Heart right ventricle (tissue), 16 donors: ENCODE results near the gene ATP10A. TPM values are rescaled to one million over a fixed set of nuclear protein-coding genes. Genes with fewer than 3 reads are reported as not detected.

Experiments
- ATAC-seq, 8 donors: fragments of 200-7000 bp; cut with Tn5 transposase; one replicate each; pipeline ENCODE4 v1.9.1; 2020; ENCODE audit warnings: mild to moderate bottlenecking in 8 of 8, moderate library complexity in 8 of 8, moderate number of reproducible peaks in 1 of 8
- DNase-seq, 2 donors: peaks; one replicate each; pipeline ENCODE4 v3.0.0-alpha.2; 2020
- H3K27ac ChIP-seq, 10 donors: fragments of 200-600 bp; sonication (generic) in 2 of 10; one replicate each; pipeline versions ENCODE4 v1.5.0 to v1.8.0; 2020 to 2022; ENCODE audit warnings: mild to moderate bottlenecking in 3 of 10
- H3K27me3 ChIP-seq, 7 donors: fragments of 200-600 bp; one replicate each; pipeline ENCODE4 v1.8.0; 2021 to 2022; ENCODE audit warnings: mild to moderate bottlenecking in 2 of 7
- H3K36me3 ChIP-seq, 9 donors: fragments of 200-600 bp; sonication (generic) in 1 of 9; one replicate each; pipeline versions ENCODE4 v1.5.0 to v1.8.0; 2020 to 2022; ENCODE audit warnings: mild to moderate bottlenecking in 2 of 9
- H3K4me1 ChIP-seq, 9 donors: fragments of 200-600 bp; sonication (generic) in 1 of 9; one replicate each; pipeline versions ENCODE4 v1.5.0 to v1.8.0; 2020 to 2022; ENCODE audit warnings: mild to moderate bottlenecking in 4 of 9
- H3K4me3 ChIP-seq, 10 donors: fragments of 200-600 bp; sonication (generic) in 2 of 10; one replicate each; pipeline versions ENCODE4 v1.5.0 to v1.8.0; 2020 to 2022; ENCODE audit warnings: mild to moderate bottlenecking in 7 of 10, moderate library complexity in 2 of 10
- H3K9me3 ChIP-seq, 11 donors: fragments of 200-600 bp in 10 of 11; sonication (generic) in 2 of 11; one replicate each; pipeline versions ENCODE4 v1.5.0 to v1.8.0; 2013 to 2022; ENCODE audit warnings: mild to moderate bottlenecking in 2 of 11, control low read depth in 1 of 11, moderate library complexity in 1 of 11
- WGBS, 2 donors: extraction: QIAGEN DNeasy Blood & Tissue Kit; methylation state at CpG; one replicate each; pipeline ENCODE4 v1.1.7; 2013; ENCODE audit warnings: inconsistent platforms in 1 of 2; 5-methylcytosine and 5-hydroxymethylcytosine counted together
- intact Hi-C, 10 donors: fragments of 100-400 bp; cut with DNase I; formaldehyde crosslinking; loops; one replicate each; pipeline versions ENCODE4 v1.11.1 to v1.14.2; 2022
- polyA plus RNA-seq, 2 donors: library from polyadenylated mRNA; stranded (reverse); fragments of 200-250 nt; gene quantifications; one replicate each; pipeline ENCODE4 v1.2.3, GENCODE V29; 2013
- total RNA-seq, 10 donors: library from RNA; stranded (reverse); fragmentation: NEBNext Ultra II Directional in 3 of 10; extraction: Animal tissue kit (Norgen Biotek cat#: 25700) in 3 of 10; gene quantifications; one replicate each; pipeline versions ENCODE4 v1.2.1 to v1.2.4, GENCODE V29; 2021 to 2023
- TF ChIP-seq, protein P1 (sequence below), 9 donors: fragments of 200-600 bp; sonication (generic) in 2 of 9; IDR thresholded peaks; one replicate each; pipeline versions ENCODE4 v1.5.0 to v1.8.0; 2021 to 2022; ENCODE audit warnings: antibody characterized with exemption in 9 of 9, mild to moderate bottlenecking in 5 of 9, moderate library complexity in 1 of 9
- donor health status: Arrhythmogenic right ventricular cardiomyopathy.
- donor health status: ischemic (EF 13 %, LVEDD 7.1; RV severe dilation, severe dysfunction).
- donor health status: healthy with polysubstance abuse.
- donor health status: DM: no; HTN: yes; CAD: no.
- donor health status: DM: no; HTN: no; CAD: no.
- donor health status: ischemic (EF 25% LVEDD 6.9; RV normal size, moderate dysfunction).
- donor health status: ischemic (EF 25% LVEDD 5.7; RV mildly dilated, moderate dysfunction).
- donor health status: healthy.
- donor health status: DM: yes; HTN: yes; CAD: no.
- donor health status: Ischemic cardiomyopathy.
- donor health status: ischemic (EF 35%, LVEDD 5.7; RV mildly dilated, moderate dysfunction).
- donor health status: nonischemic (EF 11% LVEDD 7.7; RV severe dilation, severe dysfunction).
- donor health status: DM: yes; HTN: yes; CAD: no.
- donor health status: PGD.
- donor health status: ischemic (EF 29% LVEDD 5.4; RV normal size, mild dysfunction).
- donor health status: nonischemic (EF 23%, LVEDD 6.1; RV moderate dilation, normal function).

Gene ATP10A
- total and polyA plus RNA-seq, 12 donors, result 0.45 to 2.2 (median 0.89) TPM

DNA sequence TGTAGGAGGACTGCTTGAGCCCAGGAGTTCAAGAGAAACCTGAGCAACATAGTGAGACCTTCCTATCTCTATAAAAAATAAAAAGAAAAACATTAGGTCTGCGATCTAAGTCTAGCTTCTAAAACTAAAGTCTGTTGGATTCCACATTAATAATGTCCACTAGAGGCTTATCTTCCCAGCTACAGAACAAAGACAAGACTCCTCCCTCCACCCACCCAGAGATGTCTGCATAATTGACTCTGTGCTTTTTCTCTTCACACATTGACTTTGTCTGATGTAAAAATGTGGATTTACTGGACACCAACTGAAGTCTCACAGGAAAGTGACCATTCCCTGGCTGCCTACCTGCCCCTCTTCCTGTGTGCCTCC, 91.8 kb downstream of the ATP10A start:
- no peak overlapping the region for H3K27ac ChIP-seq
- 53% methylated on average over 1 of the region's 1 CpG for WGBS, 2 donors
- H3K4me1 ChIP-seq, result peaks cover 0 to 17% (median 12%) of the 10 kb centered on the region in 9 donors
- no peaks in the 10 kb centered on the region for H3K27me3 ChIP-seq
- TF ChIP-seq, protein P1, sequence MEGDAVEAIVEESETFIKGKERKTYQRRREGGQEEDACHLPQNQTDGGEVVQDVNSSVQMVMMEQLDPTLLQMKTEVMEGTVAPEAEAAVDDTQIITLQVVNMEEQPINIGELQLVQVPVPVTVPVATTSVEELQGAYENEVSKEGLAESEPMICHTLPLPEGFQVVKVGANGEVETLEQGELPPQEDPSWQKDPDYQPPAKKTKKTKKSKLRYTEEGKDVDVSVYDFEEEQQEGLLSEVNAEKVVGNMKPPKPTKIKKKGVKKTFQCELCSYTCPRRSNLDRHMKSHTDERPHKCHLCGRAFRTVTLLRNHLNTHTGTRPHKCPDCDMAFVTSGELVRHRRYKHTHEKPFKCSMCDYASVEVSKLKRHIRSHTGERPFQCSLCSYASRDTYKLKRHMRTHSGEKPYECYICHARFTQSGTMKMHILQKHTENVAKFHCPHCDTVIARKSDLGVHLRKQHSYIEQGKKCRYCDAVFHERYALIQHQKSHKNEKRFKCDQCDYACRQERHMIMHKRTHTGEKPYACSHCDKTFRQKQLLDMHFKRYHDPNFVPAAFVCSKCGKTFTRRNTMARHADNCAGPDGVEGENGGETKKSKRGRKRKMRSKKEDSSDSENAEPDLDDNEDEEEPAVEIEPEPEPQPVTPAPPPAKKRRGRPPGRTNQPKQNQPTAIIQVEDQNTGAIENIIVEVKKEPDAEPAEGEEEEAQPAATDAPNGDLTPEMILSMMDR (IDR thresholded peaks at IDR 0.05), result peak in 1 of 9 donors; percentile 12
- no peaks in the 10 kb centered on the region for H3K36me3 ChIP-seq
- no peak overlapping the region for H3K4me3 ChIP-seq
- no peak for DNase-seq
- intact Hi-C loops, result no loop called here
- ATAC-seq, result no peak
- H3K9me3 ChIP-seq, result no peaks in the 10 kb centered on the region

DNA sequence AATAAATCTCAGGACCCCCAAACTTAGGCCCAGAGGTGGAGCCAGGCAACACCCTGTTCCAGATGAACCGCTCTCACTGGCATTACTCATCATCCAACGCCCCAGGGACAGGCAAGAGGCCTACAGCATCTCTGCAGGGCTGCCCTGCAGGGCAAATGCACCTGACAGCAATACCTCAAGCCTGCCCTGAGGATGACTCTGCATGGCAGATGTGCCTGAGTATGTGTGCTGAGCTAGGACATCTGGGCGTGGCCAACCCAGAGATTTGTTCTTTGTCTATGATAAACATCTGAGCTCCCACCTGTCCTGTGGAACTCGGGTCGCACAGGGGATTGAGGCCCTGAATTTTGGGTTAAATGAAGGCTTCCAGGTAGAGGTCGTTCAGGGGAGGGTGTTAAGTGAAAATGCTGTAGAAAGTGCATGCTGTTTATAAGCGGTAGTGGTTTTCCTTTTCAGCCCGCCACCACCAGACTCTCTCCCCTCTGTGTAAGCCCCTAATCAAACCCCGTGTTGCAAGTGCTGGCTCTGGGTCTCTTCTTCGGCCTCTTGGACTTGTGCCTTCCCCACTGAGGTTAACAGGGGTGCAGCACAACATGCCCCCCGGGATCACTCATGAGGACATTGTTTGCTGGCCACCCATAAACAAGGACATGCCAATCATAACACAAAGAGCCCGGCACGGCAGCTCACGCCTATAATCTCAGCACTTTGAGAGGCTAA, 92.3 kb downstream of the ATP10A start:
- no peak overlapping the region for H3K27ac ChIP-seq
- no peak overlapping the region for H3K4me3 ChIP-seq
- 82 to 86% methylated on average over 14 of the region's 14 CpGs for WGBS, 2 donors
- TF ChIP-seq, protein P1 (IDR thresholded peaks at IDR 0.05), result no peak
- ATAC-seq, result no peak
- H3K36me3 ChIP-seq, result no peaks in the 10 kb centered on the region
- H3K9me3 ChIP-seq, result no peaks in the 10 kb centered on the region
- peaks cover 0 to 14% (median 10%) of the 10 kb centered on the region in 9 donors for H3K4me1 ChIP-seq
- intact Hi-C loops, result no loop called here
- H3K27me3 ChIP-seq, result no peaks in the 10 kb centered on the region
- DNase-seq, result no peak

DNA sequence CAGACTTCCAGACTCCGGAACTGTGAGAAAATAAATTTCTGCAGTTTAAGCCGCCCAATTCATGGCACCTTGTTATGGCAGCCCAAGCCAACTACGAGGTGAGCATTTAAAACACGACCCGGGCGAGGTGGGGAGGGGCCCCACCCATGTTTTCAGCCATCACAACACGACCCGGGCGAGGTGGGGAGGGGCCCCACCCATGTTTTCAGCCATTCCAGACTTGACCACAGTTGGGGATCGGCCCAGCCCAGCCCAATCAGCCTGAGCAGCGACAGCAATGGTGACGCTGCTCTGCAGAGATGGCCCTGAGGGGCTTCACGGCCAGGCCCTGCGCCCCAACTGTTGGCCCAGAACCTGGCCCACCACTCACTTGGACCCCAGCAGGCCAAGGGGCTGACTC, 93.1 kb downstream of the ATP10A start:
- Histone ChIP-seq H3K27ac (no peak overlapping the region), H3K4me1 (peaks cover 0 to 6% (median 3%) of the 10 kb centered on the region in 9 donors), H3K27me3 (no peaks in the 10 kb centered on the region), H3K4me3 (no peak overlapping the region), H3K36me3 (no peaks in the 10 kb centered on the region), H3K9me3 (no peaks in the 10 kb centered on the region)
- TF ChIP-seq, protein P1 (IDR thresholded peaks at IDR 0.05), result no peak
- ATAC-seq (no peak), DNase-seq (no peak)
- intact Hi-C loops, result no loop called here
- 93 to 94% methylated on average over 14 of the region's 14 CpGs for WGBS, 2 donors

DNA sequence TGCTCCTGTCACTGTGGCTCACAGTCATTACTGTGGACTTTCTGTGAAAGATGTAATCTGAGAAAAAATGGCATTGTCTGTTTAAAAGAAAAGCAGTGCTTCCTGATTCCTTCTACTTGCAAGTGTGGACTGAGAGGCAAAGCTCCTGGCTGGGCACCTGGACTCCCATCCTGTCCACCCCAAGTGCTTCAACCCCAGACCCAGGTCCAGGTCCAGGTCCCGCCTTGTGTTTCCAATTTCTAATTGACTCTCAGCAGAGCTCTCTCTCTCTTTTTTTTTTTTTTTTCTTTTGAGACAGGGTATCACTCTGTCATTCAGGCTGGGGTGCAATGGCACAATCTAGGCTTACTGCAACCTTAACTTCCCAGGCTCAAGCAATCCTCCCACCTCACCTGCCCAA, 94.9 kb downstream of the ATP10A start:
- intact Hi-C loops, result no loop called here
- DNase-seq (no peak), ATAC-seq (no peak)
- H3K4me3 ChIP-seq, result no peak overlapping the region
- peaks cover 0 to 1% (median 0%) of the 10 kb centered on the region in 9 donors for H3K4me1 ChIP-seq
- TF ChIP-seq, protein P1 (IDR thresholded peaks at IDR 0.05), result no peak
- peaks cover 0 to 5% (median 0%) of the 10 kb centered on the region in 11 donors for H3K9me3 ChIP-seq
- 94 to 100% methylated on average over 1 of the region's 1 CpG for WGBS, 2 donors
- H3K36me3 ChIP-seq, result no peaks in the 10 kb centered on the region
- no peak overlapping the region for H3K27ac ChIP-seq
- no peaks in the 10 kb centered on the region for H3K27me3 ChIP-seq
